ENCODE measurements around the gene NFATC1.

DNA sequence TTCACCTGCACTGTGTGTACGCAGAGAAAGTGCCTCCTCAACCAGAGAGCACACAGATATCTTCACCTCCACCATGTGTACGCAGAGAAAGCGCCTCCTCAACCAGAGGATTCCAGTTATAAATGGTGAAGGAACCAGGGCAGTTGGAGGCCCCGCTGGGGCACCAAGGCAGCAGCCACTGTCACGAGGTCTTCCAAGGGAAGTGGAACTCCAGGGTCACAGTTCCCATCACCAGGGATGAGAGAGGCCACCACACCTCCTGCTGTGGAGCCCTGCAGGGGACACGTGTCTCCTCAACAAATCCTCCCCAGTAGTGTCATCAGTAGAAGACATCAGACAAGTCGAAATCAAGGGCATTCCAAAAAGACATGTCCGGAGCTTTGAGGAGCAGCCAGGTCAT, 28.2 kb upstream of the NFATC1 start:
- TF ChIP-seq, protein P1, sequence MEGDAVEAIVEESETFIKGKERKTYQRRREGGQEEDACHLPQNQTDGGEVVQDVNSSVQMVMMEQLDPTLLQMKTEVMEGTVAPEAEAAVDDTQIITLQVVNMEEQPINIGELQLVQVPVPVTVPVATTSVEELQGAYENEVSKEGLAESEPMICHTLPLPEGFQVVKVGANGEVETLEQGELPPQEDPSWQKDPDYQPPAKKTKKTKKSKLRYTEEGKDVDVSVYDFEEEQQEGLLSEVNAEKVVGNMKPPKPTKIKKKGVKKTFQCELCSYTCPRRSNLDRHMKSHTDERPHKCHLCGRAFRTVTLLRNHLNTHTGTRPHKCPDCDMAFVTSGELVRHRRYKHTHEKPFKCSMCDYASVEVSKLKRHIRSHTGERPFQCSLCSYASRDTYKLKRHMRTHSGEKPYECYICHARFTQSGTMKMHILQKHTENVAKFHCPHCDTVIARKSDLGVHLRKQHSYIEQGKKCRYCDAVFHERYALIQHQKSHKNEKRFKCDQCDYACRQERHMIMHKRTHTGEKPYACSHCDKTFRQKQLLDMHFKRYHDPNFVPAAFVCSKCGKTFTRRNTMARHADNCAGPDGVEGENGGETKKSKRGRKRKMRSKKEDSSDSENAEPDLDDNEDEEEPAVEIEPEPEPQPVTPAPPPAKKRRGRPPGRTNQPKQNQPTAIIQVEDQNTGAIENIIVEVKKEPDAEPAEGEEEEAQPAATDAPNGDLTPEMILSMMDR (IDR thresholded peaks at IDR 0.05) = no peak
- TF ChIP-seq POLR2AphosphoS5 (IDR thresholded peaks at IDR 0.05; ENCODE audit: insufficient read depth in 1 of 2, low read depth in 1 of 2) (no peak), POLR2A (IDR thresholded peaks at IDR 0.05) (no peak)

All from vagina (tissue), 2 donors.